Omental fat pad (tissue), 4 donors: ENCODE measurements around the gene FBXO28. TPM values are rescaled to one million over a fixed set of nuclear protein-coding genes. Genes with fewer than 3 reads are reported as not detected.

ENCODE experiments used
- ATAC-seq: fragments of 150-250 bp; one replicate; pipeline ENCODE4 v1.9.1; 2016; ENCODE audit warnings: mild to moderate bottlenecking, moderate library complexity; ENCODE audit not compliant: low FRiP score
- DNase-seq: peaks from one replicate; pipeline ENCODE4 v3.0.0-alpha.2; 2019; ENCODE audit warnings: low spot score
- total RNA-seq, 4 donors: library from RNA; depleted of rRNA; stranded (reverse); fragments of >200 nt; gene quantifications; one replicate each; pipeline ENCODE4 v1.1.0, GENCODE V29; 2016
- TF ChIP-seq, protein P1 (sequence below), 3 donors: fragments of 450-650 bp; IDR thresholded peaks; one replicate each; pipeline ENCODE4 v1.5.1; 2016 to 2017; ENCODE audit warnings: antibody characterized with exemption in 3 of 3, mild to moderate bottlenecking in 3 of 3, moderate library complexity in 2 of 3

The FBXO28 gene
- total RNA-seq, 4 donors from 2014 or later, result 24.9 to 32.7 (median 27.6) TPM

DNA sequence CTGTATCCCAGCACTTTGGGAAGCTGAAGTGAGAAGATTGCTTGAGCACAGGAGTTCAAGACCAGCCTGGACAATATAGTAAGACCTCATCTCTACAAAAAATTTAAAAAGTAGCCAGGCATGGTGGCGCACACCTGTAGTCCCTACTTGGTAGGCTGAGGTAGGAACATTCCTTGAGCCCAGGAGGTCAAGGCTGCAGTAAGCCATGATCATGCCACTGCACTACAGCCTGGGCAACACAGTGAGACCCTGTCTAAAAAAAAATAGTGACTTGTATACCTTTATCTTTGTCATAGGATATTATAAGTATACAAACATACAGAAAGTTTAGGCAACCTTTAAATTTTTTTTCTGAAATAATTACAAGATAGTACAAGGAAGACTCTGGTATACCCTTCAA lies 3.9 kb upstream of the FBXO28 start:
- TF ChIP-seq, protein P1, sequence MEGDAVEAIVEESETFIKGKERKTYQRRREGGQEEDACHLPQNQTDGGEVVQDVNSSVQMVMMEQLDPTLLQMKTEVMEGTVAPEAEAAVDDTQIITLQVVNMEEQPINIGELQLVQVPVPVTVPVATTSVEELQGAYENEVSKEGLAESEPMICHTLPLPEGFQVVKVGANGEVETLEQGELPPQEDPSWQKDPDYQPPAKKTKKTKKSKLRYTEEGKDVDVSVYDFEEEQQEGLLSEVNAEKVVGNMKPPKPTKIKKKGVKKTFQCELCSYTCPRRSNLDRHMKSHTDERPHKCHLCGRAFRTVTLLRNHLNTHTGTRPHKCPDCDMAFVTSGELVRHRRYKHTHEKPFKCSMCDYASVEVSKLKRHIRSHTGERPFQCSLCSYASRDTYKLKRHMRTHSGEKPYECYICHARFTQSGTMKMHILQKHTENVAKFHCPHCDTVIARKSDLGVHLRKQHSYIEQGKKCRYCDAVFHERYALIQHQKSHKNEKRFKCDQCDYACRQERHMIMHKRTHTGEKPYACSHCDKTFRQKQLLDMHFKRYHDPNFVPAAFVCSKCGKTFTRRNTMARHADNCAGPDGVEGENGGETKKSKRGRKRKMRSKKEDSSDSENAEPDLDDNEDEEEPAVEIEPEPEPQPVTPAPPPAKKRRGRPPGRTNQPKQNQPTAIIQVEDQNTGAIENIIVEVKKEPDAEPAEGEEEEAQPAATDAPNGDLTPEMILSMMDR (IDR thresholded peaks at IDR 0.05), result no peak
- DNase-seq (no peak), ATAC-seq (no peak)

DNA sequence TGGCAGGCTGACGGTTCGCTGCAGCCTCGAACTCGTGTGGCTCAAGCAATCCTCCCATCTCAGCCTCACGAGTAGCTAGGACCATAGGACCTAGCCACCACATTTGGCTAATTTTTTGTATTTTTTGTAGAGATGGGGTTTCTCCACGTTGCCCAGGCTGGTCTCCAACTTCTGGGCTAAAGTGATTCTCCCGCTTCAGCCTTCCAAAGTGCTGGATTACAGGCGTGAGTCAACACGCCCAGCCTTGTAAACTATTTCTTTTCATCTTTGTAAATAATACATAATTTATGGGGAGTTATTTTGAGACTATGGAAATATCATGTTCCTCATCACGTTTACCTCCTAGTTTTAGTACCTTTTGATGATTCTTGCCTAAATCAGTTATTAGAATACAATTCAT lies 906 bp upstream of the FBXO28 start:
- TF ChIP-seq, protein P1 (IDR thresholded peaks at IDR 0.05), result no peak
- ATAC-seq (no peak), DNase-seq (no peak)

DNA sequence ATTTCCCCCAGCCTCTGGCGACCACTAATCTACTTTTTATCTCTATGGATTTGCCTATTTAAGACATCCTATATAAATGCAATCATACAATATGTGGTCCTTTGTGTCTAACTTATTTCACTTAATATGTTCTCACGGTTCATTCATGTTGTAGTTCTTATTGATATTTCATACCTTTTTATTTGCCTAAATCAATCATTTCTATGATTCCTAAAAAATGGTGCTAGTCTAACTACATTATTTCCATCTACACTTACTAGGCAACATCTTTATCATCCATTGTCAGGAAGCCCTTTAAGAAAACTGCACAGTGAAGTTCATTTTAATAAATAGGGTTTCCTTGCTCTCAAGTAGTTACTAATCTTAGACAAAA lies 380 bp upstream of the FBXO28 start:
- TF ChIP-seq, protein P1 (IDR thresholded peaks at IDR 0.05), result no peak
- no peak for DNase-seq
- ATAC-seq, result no peak

DNA sequence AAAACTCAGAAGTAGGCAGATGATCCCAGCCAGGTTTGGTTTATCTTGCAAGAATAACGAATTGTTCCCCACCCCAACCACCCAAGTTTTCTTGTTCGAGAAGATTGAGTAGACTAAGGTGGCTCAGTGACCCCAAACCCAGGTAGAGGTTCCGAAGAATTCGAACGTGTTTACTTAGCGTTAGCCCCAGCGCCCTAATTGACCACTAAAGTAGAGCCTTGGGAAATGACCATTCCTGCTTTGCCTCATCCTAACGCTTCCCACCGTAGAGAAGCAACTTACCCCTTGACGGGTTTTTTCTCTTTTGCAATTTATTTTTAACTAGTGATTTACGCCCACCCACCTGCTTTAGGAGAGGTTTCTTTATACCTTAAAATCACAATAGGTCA lies 870 bp downstream of the FBXO28 start:
- TF ChIP-seq, protein P1 (IDR thresholded peaks at IDR 0.05), result no peak
- ATAC-seq (peak; percentile 28), DNase-seq (no peak)

DNA sequence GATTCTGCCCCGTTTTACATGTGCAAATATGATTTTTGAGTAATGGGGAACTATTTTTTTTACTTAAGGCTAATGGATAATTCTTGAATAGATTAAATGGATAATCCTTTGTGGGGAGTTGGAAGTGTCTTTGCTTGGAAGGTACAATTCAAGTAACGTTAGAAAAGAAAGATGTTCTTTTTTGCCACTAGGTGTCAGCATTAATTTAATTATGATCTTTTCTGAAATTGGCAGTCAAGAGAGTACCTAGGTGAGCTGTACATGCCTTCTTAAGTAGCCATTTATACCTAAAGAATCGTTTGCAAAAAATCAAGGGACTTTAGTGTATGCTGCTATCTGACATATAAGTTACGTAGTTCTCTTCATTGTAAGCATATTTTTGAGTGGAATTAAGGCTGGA lies 2.2 kb downstream of the FBXO28 start:
- TF ChIP-seq, protein P1 (IDR thresholded peaks at IDR 0.05), result no peak
- DNase-seq (no peak), ATAC-seq (no peak)

DNA sequence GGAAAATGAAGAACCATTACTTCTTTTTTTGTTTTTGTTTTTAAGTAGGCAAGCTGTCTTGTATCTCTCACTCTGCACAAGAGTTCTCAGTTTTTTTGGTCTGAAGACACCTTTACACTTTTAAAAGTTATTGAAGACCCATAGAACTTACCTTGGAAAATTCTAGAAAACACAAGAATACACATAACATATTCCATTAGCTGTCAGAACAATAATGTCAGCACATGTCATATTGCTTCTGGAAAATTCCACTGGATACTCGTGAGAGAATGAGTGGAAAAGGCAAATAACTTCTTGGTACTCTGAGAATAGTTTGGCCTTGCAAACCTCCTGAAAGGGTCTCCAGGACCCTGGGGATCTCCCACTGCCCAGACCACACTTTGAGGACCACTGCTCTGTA lies 4.8 kb downstream of the FBXO28 start:
- TF ChIP-seq, protein P1 (IDR thresholded peaks at IDR 0.05), result no peak
- ATAC-seq (no peak), DNase-seq (no peak)

DNA sequence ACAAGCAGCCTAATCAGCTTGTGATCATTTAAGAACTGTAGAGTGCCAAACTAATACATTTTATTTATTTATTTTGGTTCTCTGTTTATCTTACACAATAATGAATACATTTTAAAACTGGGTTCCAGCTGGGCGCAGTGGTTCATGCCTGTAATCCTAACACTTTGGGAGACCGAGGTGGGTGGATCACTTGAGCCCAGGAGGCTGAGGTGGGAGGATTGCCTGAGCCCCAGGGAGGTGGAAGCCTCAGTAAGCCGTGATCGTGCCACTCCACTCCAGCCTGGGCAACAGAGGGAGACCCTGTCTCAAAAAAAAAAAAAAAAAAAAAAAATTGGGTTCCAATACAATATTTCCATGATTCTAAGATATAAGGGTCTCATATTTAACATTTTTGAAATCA lies 9.2 kb downstream of the FBXO28 start:
- no peak for ATAC-seq

More for the DNA sequence above, 9.2 kb downstream of the FBXO28 start:
- no peak for DNase-seq
- TF ChIP-seq, protein P1 (IDR thresholded peaks at IDR 0.05), result no peak
